NT2/D1 (cell line): ENCODE data around the gene TGFB3.

Experiments used
- SUZ12 ChIP-seq: IDR thresholded peaks from 2 replicates; pipeline ENCODE4 v1.6.1; 2011; ENCODE audit not compliant: insufficient read length, insufficient read depth; ENCODE audit errors: extremely low read depth
- YY1 ChIP-seq: IDR thresholded peaks from 2 replicates; pipeline ENCODE4 v1.6.1; 2011; ENCODE audit not compliant: insufficient read length, insufficient read depth
- ZNF274 ChIP-seq: IDR thresholded peaks from 2 replicates; pipeline ENCODE4 v1.6.1; 2011; ENCODE audit warnings: mild to moderate bottlenecking, low read depth, low read length

- TF ChIP-seq ZNF274 = no peak
- no peak for TF ChIP-seq YY1
- no peak for TF ChIP-seq SUZ12
Measured at GRCh38 chr14:75969126-75969525, 12.7 kb downstream of the TGFB3 start.
